Measurements from ENCODE around the gene PLEKHG3.

The PLEKHG3 gene

DNA sequence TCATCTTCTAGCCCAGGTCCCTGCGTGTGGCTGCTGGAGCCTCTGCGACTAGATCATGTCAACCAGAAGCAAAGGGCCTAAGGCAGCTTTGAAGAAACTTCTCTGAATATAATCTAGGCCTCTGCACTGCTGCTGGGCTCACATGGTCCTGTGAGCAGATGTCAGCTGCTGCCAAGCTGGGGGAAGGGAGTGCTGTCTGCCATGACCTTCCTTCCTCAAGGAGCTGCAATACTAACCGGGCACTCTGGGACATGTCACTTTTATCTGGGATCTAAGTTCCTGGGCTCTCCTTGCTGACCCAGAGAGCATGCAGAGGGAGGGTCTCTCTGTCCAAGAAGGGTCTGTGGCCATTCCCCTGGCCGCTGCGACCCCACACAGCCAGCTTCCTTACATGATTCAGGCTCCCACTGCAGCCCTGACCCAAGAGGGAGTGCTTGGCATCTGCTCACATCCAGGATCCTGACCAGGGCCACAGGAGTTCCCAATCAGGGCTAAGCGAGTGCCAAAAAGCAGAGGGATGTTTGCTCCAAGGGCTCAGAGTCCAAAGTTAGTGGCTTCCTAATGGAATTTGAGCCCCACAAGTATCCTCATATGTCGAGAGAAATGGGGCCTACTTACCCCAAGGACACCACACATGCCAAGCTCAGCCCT, 74.0 kb downstream of the PLEKHG3 start:
- TF ChIP-seq, protein P1, sequence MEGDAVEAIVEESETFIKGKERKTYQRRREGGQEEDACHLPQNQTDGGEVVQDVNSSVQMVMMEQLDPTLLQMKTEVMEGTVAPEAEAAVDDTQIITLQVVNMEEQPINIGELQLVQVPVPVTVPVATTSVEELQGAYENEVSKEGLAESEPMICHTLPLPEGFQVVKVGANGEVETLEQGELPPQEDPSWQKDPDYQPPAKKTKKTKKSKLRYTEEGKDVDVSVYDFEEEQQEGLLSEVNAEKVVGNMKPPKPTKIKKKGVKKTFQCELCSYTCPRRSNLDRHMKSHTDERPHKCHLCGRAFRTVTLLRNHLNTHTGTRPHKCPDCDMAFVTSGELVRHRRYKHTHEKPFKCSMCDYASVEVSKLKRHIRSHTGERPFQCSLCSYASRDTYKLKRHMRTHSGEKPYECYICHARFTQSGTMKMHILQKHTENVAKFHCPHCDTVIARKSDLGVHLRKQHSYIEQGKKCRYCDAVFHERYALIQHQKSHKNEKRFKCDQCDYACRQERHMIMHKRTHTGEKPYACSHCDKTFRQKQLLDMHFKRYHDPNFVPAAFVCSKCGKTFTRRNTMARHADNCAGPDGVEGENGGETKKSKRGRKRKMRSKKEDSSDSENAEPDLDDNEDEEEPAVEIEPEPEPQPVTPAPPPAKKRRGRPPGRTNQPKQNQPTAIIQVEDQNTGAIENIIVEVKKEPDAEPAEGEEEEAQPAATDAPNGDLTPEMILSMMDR (IDR thresholded peaks at IDR 0.05), result no peak
- H3K9me3 Mint-ChIP-seq, result peaks cover 28% of the 10 kb centered on the region
- peaks cover 9% of the 10 kb centered on the region for H3K27me3 Mint-ChIP-seq (ENCODE audit: low read depth, poor library complexity)
- no peak overlapping the region for H3K27ac Mint-ChIP-seq
- H3K36me3 Mint-ChIP-seq (ENCODE audit: low read depth), result peaks cover 8% of the 10 kb centered on the region
- DNase-seq, result no peak
- H3K4me1 Mint-ChIP-seq, result peaks cover 12% of the 10 kb centered on the region
- H3K4me3 Mint-ChIP-seq, result no peak overlapping the region

DNA sequence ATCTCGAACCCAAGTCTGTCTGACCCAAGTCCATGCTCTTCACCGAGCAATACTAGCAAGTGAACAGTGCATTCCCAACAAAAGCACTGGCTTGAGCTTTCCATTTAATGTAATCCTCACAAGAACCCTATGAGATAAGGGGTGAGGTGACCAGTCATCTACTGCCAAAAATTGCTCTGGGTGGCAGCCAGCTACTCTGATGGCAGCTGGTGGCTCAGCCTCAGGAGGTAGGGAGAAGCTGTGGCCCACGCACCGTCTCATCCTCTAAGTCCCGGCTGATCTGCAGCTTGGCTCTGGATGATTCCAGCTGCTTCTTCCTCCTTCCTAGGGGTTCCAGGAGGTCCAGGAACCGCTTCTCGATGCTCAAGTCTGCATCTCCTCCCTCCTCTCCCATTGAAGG, 75.2 kb downstream of the PLEKHG3 start:
- Mint-ChIP-seq H3K4me3 (no peak overlapping the region), H3K36me3 (ENCODE audit: low read depth) (peaks cover 4% of the 10 kb centered on the region), H3K27me3 (ENCODE audit: low read depth, poor library complexity) (peaks cover 17% of the 10 kb centered on the region), H3K27ac (no peak overlapping the region), H3K9me3 (peaks cover 15% of the 10 kb centered on the region), H3K4me1 (peaks cover 12% of the 10 kb centered on the region)
- no peak for DNase-seq
- TF ChIP-seq, protein P1 (IDR thresholded peaks at IDR 0.05), result no peak

DNA sequence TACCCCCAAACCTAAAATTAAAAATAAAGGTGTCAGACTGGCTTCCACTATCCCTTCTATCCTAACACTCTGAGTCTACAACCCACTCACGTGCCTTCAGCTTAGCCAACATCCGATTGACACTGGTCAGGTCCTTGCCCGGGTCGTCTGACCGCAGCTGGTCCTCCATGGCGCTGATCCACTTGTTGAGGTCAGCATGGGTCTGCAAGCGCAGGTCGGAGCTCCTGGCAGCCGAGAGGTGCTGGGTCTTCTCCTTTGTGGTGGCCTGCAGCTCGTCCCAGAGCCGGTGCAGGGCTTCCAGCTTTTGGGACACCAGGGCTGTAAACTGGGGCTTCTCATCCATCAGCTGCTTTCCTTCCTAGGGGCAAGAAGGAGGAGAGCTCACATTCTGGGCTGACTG, 78.0 kb downstream of the PLEKHG3 start:
- no peaks in the 10 kb centered on the region for H3K36me3 Mint-ChIP-seq (ENCODE audit: low read depth)
- no peak for DNase-seq
- H3K9me3 Mint-ChIP-seq, result no peaks in the 10 kb centered on the region
- peaks cover 13% of the 10 kb centered on the region for H3K27me3 Mint-ChIP-seq (ENCODE audit: low read depth, poor library complexity)
- TF ChIP-seq, protein P1 (IDR thresholded peaks at IDR 0.05), result no peak
- no peak overlapping the region for H3K4me3 Mint-ChIP-seq
- H3K4me1 Mint-ChIP-seq, result peaks cover 5% of the 10 kb centered on the region
- H3K27ac Mint-ChIP-seq, result no peak overlapping the region

DNA sequence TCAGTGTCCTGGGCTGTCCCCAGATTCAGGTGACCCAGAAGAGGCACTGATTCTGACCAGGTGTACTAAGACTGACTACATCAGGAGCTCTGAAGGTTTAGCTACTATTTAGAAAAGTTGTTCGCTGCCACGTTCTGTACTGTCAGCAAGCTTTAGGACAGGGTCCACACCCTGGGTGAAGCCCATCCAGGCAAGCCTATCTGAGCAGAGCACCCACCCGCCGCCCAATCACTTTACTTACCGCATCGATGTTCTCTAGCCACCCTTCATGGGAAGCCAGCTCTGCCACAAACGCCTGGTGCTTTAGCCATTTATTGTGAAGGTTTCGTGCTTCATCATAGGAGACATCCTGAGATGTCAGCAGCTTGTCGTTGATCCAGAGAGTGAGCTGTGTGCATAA, 79.8 kb downstream of the PLEKHG3 start:
- H3K4me1 Mint-ChIP-seq, result no peaks in the 10 kb centered on the region
- H3K4me3 Mint-ChIP-seq, result no peak overlapping the region
- H3K9me3 Mint-ChIP-seq, result no peaks in the 10 kb centered on the region
- H3K36me3 Mint-ChIP-seq (ENCODE audit: low read depth), result no peaks in the 10 kb centered on the region
- TF ChIP-seq, protein P1 (IDR thresholded peaks at IDR 0.05), result no peak
- no peak overlapping the region for H3K27ac Mint-ChIP-seq
- peaks cover 21% of the 10 kb centered on the region for H3K27me3 Mint-ChIP-seq (ENCODE audit: low read depth, poor library complexity)
- no peak for DNase-seq

DNA sequence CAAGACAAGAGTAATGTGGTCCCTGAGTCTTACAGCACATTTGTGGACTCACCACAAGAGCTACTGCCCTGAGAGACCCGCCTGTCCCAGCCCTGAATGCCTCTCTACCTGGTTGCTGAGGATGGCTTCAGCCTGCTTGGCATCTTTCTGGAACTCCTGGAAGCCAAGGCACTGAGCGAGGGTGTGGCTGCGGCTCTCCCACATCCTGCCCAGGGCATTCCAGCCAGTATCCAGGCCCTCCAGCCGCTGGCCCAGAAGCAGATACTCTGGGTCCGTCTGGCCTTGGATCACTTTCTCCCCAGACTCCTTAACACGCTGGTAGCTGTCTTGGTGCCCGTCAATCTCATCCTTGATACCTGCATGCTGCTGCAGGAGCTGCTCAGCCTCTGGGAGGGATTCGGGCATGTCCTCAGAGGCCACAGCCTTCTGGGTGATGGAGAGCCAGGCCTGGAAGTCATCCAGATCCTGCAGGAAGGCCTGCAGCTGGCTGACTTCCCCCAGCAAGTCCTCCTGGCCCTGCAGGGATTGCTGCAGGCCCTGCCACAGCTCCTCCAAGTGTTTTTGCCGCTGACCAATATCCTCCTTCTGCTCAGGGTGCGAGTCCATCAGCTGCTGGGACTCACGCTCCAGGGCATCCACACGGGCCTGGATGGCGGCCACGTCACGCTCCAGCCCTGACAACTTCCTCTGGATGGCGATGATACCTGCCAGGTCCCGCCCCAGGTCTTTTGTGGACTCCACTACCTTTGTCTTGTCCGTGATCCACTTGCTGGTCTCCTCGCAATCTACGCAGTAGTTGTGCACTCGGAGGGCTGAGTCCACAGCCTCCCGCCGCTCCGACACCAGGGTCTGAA, 82.3 kb downstream of the PLEKHG3 start:
- no peak for DNase-seq
- TF ChIP-seq, protein P1 (IDR thresholded peaks at IDR 0.05), result no peak
- H3K4me1 Mint-ChIP-seq, result peaks cover 7% of the 10 kb centered on the region
- peaks cover 24% of the 10 kb centered on the region for H3K27me3 Mint-ChIP-seq (ENCODE audit: low read depth, poor library complexity)
- no peak overlapping the region for H3K27ac Mint-ChIP-seq
- no peaks in the 10 kb centered on the region for H3K9me3 Mint-ChIP-seq
- no peak overlapping the region for H3K4me3 Mint-ChIP-seq
- no peaks in the 10 kb centered on the region for H3K36me3 Mint-ChIP-seq (ENCODE audit: low read depth)
